Sigmoid colon (tissue), 4 donors: ENCODE measurements around the gene RS1.

ENCODE experiments used
- CTCF ChIP-seq, 4 experiments: fragments of 450-650 bp in 3 of 4; fragments of 200-600 bp in 1 of 4; IDR thresholded peaks; one replicate each; pipeline ENCODE4 v1.5.1; 2016 to 2019; ENCODE audit warnings: antibody characterized with exemption in 4 of 4, mild to moderate bottlenecking in 3 of 4, moderate library complexity in 2 of 4
- EP300 ChIP-seq, 4 donors: sonication (generic); formaldehyde crosslinking; IDR thresholded peaks; one replicate each; pipeline ENCODE4 v1.6.1; 2017; ENCODE audit warnings: antibody characterized with exemption in 4 of 4
- POLR2A ChIP-seq, 2 donors: fragments of 450-650 bp; IDR thresholded peaks; one replicate each; pipeline ENCODE4 v1.6.1; 2016; ENCODE audit warnings: antibody characterized with exemption in 2 of 2, mild to moderate bottlenecking in 2 of 2, moderate library complexity in 2 of 2

DNA sequence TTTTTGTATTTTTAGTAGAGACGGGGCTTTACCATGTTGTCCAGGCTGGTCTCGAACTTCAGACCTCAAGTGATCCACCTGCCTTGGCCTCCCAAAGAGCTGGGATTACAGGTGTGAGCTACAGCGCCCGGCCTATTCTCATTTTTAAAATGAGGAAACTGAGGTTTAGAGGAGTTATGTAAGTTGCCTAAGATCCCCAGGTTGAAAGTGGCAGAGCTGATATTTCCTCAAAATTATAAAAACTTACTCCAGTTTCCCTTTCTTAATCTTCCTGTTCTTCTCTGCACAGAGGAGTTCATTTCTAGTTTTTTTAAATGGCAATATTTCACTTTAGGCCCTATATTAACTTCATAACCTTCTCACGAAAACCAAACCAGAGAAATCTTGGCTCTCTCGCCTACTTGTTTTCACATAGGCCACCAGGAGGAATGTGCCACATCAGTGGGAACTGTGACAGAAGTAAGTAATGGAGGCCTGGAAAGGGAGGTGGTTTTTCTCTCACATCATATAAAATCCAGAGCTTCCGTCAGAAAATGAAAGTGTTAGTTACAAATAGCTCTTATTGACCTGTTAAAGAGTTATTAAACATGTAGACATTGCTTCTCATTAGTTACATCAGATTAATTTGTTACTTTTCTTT is 16.1 kb upstream of the RS1 start:
- TF ChIP-seq CTCF (IDR thresholded peaks at IDR 0.05): no peak
- TF ChIP-seq POLR2A (IDR thresholded peaks at IDR 0.05): no peak
- no peak for TF ChIP-seq EP300 (IDR thresholded peaks at IDR 0.05)
